Body of pancreas (tissue), 4 donors: ENCODE measurements around the gene GABRR3.

Source experiments
- POLR2A ChIP-seq, 3 donors: fragments of 450-650 bp; IDR thresholded peaks; one replicate each; pipeline ENCODE4 v1.6.1; 2016; ENCODE audit warnings: antibody characterized with exemption in 3 of 3, mild to moderate bottlenecking in 2 of 3
- TF ChIP-seq, protein P1 (sequence below), 7 experiments: fragments of 450-650 bp in 4 of 7; fragments of 200-600 bp in 3 of 7; sonication (generic) in 3 of 7; IDR thresholded peaks; one replicate each; pipeline ENCODE4 v1.5.1; 2016 to 2019; ENCODE audit warnings: antibody characterized with exemption in 7 of 7

DNA sequence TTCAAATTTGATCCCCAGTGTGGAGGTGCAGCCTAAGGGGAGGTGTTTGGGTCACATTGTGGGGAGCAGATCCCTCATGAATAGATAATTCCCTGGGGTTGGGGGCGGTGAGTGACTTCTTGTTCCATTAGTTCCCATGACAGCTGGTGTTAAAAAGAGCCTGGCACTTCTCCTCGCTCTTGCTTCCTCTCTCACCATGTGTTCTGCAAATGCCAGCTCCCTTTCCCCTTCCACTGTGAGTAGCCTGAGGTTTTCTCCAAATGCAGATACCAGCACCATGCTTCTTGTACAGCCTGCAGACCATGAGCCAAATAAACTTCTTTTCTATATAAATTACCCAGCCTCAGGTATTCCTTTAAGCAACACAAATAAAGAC, 86.0 kb downstream of the GABRR3 start:
- TF ChIP-seq, protein P1, sequence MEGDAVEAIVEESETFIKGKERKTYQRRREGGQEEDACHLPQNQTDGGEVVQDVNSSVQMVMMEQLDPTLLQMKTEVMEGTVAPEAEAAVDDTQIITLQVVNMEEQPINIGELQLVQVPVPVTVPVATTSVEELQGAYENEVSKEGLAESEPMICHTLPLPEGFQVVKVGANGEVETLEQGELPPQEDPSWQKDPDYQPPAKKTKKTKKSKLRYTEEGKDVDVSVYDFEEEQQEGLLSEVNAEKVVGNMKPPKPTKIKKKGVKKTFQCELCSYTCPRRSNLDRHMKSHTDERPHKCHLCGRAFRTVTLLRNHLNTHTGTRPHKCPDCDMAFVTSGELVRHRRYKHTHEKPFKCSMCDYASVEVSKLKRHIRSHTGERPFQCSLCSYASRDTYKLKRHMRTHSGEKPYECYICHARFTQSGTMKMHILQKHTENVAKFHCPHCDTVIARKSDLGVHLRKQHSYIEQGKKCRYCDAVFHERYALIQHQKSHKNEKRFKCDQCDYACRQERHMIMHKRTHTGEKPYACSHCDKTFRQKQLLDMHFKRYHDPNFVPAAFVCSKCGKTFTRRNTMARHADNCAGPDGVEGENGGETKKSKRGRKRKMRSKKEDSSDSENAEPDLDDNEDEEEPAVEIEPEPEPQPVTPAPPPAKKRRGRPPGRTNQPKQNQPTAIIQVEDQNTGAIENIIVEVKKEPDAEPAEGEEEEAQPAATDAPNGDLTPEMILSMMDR (IDR thresholded peaks at IDR 0.05): no peak
- TF ChIP-seq POLR2A (IDR thresholded peaks at IDR 0.05): no peak
